Stimulated activated CD4-positive, alpha-beta T cell treated with anti-CD3 and anti-CD28 coated beads, Interleukin-15, amount 100 ng/mL, for 24 hours (primary cell): ENCODE data around the gene EFNA4.
A peak's percentile ranks its signal among the peaks of the same experiment; 100 is the strongest.

Experiments used
- DNase-seq: peaks from one replicate; pipeline ENCODE4 v3.0.0-alpha.2; 2020

The EFNA4 gene

GRCh38 chr1:155052439-155053395, 10.8 kb upstream of the EFNA4 start:
- DNase-seq = peak; percentile 54

- no peak for DNase-seq
These were observed 9.9 kb upstream of the EFNA4 start for GRCh38 chr1:155053531-155054105.

- no peak for DNase-seq
These were observed 6.4 kb upstream of the EFNA4 start for GRCh38 chr1:155057104-155057503.

- no peak for DNase-seq
These were observed 5.7 kb upstream of the EFNA4 start for GRCh38 chr1:155057788-155058211.

GRCh38 chr1:155060736-155061135, 2.8 kb upstream of the EFNA4 start:
- DNase-seq = no peak

GRCh38 chr1:155061381-155062150, 2.0 kb upstream of the EFNA4 start:
- peak; percentile 96 for DNase-seq

GRCh38 chr1:155062151-155062686, 1.3 kb upstream of the EFNA4 start:
- peak; percentile 27 for DNase-seq

GRCh38 chr1:155062702-155063411, 683 bp upstream of the EFNA4 start:
- DNase-seq = peak; percentile 86

- peak; percentile 43 for DNase-seq
These were observed 731 bp downstream of the EFNA4 start for GRCh38 chr1:155064111-155064831.

- DNase-seq = no peak
These were observed 1.4 kb downstream of the EFNA4 start for GRCh38 chr1:155064832-155065429.

- no peak for DNase-seq
These were observed 3.2 kb downstream of the EFNA4 start for GRCh38 chr1:155066777-155067176.

GRCh38 chr1:155068599-155068998, 5.1 kb downstream of the EFNA4 start:
- DNase-seq = no peak

- DNase-seq = no peak
These were observed 6.1 kb downstream of the EFNA4 start for GRCh38 chr1:155069551-155070157.

- DNase-seq = no peak
These were observed 6.7 kb downstream of the EFNA4 start for GRCh38 chr1:155070158-155070621.

- peak; percentile 87 for DNase-seq
These were observed 7.4 kb downstream of the EFNA4 start for GRCh38 chr1:155070721-155071569.

- no peak for DNase-seq
These were observed 8.2 kb downstream of the EFNA4 start for GRCh38 chr1:155071701-155072100.

- DNase-seq = no peak
These were observed 9.2 kb downstream of the EFNA4 start for GRCh38 chr1:155072531-155073289.

GRCh38 chr1:155073377-155074242, 10.1 kb downstream of the EFNA4 start:
- DNase-seq = no peak
